HG02763 (cell line): Measurements from ENCODE around the gene PARD3.

ENCODE experiments used
- ATAC-seq: cut with Tn5 transposase; IDR thresholded peaks from one replicate; pipeline ENCODE4 v1.9.1; 2021; ENCODE audit warnings: mild to moderate bottlenecking, moderate library complexity; ENCODE audit not compliant: unreplicated experiment

The PARD3 gene

GRCh38 chr10:34098821-34099567, 716.1 kb downstream of the PARD3 start:
- ATAC-seq = no peak

- no peak for ATAC-seq
Measured at GRCh38 chr10:34097682-34098081, 717.4 kb downstream of the PARD3 start.

GRCh38 chr10:34094961-34095360, 720.1 kb downstream of the PARD3 start:
- ATAC-seq = no peak

- ATAC-seq = no peak
Measured at GRCh38 chr10:34094146-34094696, 720.9 kb downstream of the PARD3 start.

GRCh38 chr10:34092891-34093290, 722.2 kb downstream of the PARD3 start:
- ATAC-seq = no peak

GRCh38 chr10:34091635-34092195, 723.4 kb downstream of the PARD3 start:
- ATAC-seq = no peak

- ATAC-seq = no peak
Measured at GRCh38 chr10:34089253-34089652, 725.8 kb downstream of the PARD3 start.

GRCh38 chr10:34088208-34088794, 726.8 kb downstream of the PARD3 start:
- no peak for ATAC-seq

GRCh38 chr10:34087095-34087418, 728.0 kb downstream of the PARD3 start:
- ATAC-seq = no peak

- no peak for ATAC-seq
Measured at GRCh38 chr10:34083567-34083966, 731.5 kb downstream of the PARD3 start.

- no peak for ATAC-seq
Measured at GRCh38 chr10:34081948-34082347, 733.1 kb downstream of the PARD3 start.

- no peak for ATAC-seq
Measured at GRCh38 chr10:34081347-34081743, 733.8 kb downstream of the PARD3 start.

- ATAC-seq = no peak
Measured at GRCh38 chr10:34080485-34081346, 734.4 kb downstream of the PARD3 start.

- ATAC-seq = no peak
Measured at GRCh38 chr10:34079702-34080484, 735.2 kb downstream of the PARD3 start.

- no peak for ATAC-seq
Measured at GRCh38 chr10:34078745-34079470, 736.2 kb downstream of the PARD3 start.

GRCh38 chr10:34078017-34078744, 736.9 kb downstream of the PARD3 start:
- ATAC-seq = no peak

- ATAC-seq = no peak
Measured at GRCh38 chr10:34076443-34076842, 738.7 kb downstream of the PARD3 start.

GRCh38 chr10:34075254-34075926, 739.7 kb downstream of the PARD3 start:
- no peak for ATAC-seq

- no peak for ATAC-seq
Measured at GRCh38 chr10:34074051-34074450, 741.0 kb downstream of the PARD3 start.
